ENCODE results near the gene MYL5. TPM values are rescaled to one million over a fixed set of nuclear protein-coding genes. Genes with fewer than 3 reads are reported as not detected.

The MYL5 gene
- polyA plus RNA-seq, 1 donor from 2014 or later: 15.1 TPM

- Histone ChIP-seq H4K20me1 (ENCODE audit: insufficient read depth) (no peaks in the 10 kb centered on the region), H3K27me3 (ENCODE audit: insufficient read depth, low read depth, low read length) (no peaks in the 10 kb centered on the region), H3K4me2 (ENCODE audit: low read length) (no peak overlapping the region), H3K9ac (ENCODE audit: low read length) (no peak overlapping the region), H3K27ac (ENCODE audit: low read length) (no peak overlapping the region), H3K9me2 (ENCODE audit: insufficient read depth, low read length) (no peaks in the 10 kb centered on the region), H2AFZ (ENCODE audit: low read depth, low read length) (no peak overlapping the region), H3K4me3 (ENCODE audit: low read length) (no peak overlapping the region), H3K79me2 (replicated peaks; ENCODE audit: insufficient read depth, low read length) (no peaks in the 10 kb centered on the region), H3K36me3 (ENCODE audit: insufficient read depth, low read length) (no peaks in the 10 kb centered on the region), H3K9me3 (ENCODE audit: low read length) (no peaks in the 10 kb centered on the region), H3F3A (ENCODE audit: insufficient read depth, low read length, poor library complexity, severe bottlenecking) (no peaks in the 10 kb centered on the region)
- TF ChIP-seq SMC3 (conservative IDR thresholded peaks at IDR 0.05; ENCODE audit: poor library complexity): no peak
- no peak for TF ChIP-seq MXI1 (conservative IDR thresholded peaks at IDR 0.05; ENCODE audit: poor library complexity, severe bottlenecking)
- no peak for TF ChIP-seq POLR2AphosphoS5 (IDR thresholded peaks at IDR 0.05)
- no peak for TF ChIP-seq REST (IDR thresholded peaks at IDR 0.05; ENCODE audit: borderline replicate concordance)
- no peak for TF ChIP-seq TAF1 (IDR thresholded peaks at IDR 0.05; ENCODE audit: low read depth)
Observed at GRCh38 chr4:699816-700580, 25.7 kb downstream of the MYL5 start.

GRCh38 chr4:700587-701264 is 26.4 kb downstream of the MYL5 start:
- H3K9me2 ChIP-seq (ENCODE audit: insufficient read depth, low read length): no peaks in the 10 kb centered on the region
- no peak overlapping the region for H2AFZ ChIP-seq (ENCODE audit: low read depth, low read length)
- H3K4me2 ChIP-seq (ENCODE audit: low read length): no peak overlapping the region
- no peaks in the 10 kb centered on the region for H3F3A ChIP-seq (ENCODE audit: insufficient read depth, low read length, poor library complexity, severe bottlenecking)
- no peaks in the 10 kb centered on the region for H3K27me3 ChIP-seq (ENCODE audit: insufficient read depth, low read depth, low read length)
- H3K9me3 ChIP-seq (ENCODE audit: low read length): no peaks in the 10 kb centered on the region
- TF ChIP-seq MXI1 (conservative IDR thresholded peaks at IDR 0.05; ENCODE audit: poor library complexity, severe bottlenecking) (no peak), REST (IDR thresholded peaks at IDR 0.05; ENCODE audit: borderline replicate concordance) (no peak), EZH2 (IDR thresholded peaks at IDR 0.05; ENCODE audit: borderline replicate concordance, insufficient read depth, low read length, poor library complexity, severe bottlenecking) (no peak), TAF1 (IDR thresholded peaks at IDR 0.05; ENCODE audit: low read depth) (no peak), EP300 (conservative IDR thresholded peaks at IDR 0.05; ENCODE audit: poor library complexity, severe bottlenecking) (no peak), SMC3 (conservative IDR thresholded peaks at IDR 0.05; ENCODE audit: poor library complexity) (no peak), CTCF (IDR thresholded peaks at IDR 0.05; ENCODE audit: poor library complexity, severe bottlenecking) (no peak), RAD21 (conservative IDR thresholded peaks at IDR 0.05) (no peak), POLR2AphosphoS5 (IDR thresholded peaks at IDR 0.05) (no peak)
- H4K20me1 ChIP-seq (ENCODE audit: insufficient read depth): no peaks in the 10 kb centered on the region
- no peak overlapping the region for H3K27ac ChIP-seq (ENCODE audit: low read length)
- no peak overlapping the region for H3K9ac ChIP-seq (ENCODE audit: low read length)
- no peaks in the 10 kb centered on the region for H3K36me3 ChIP-seq (ENCODE audit: insufficient read depth, low read length)
- H3K79me2 ChIP-seq (replicated peaks; ENCODE audit: insufficient read depth, low read length): peaks cover under 1% of the 10 kb centered on the region
- no peak overlapping the region for H3K4me3 ChIP-seq (ENCODE audit: low read length)

All from neural cell (in vitro differentiated cells).